A549 (cell line): ENCODE measurements around the gene HDDC3. TPM values are rescaled to one million over a fixed set of nuclear protein-coding genes. Genes with fewer than 3 reads are reported as not detected.
A peak's percentile ranks its signal among the peaks of the same experiment; 100 is the strongest.

Experiments used
- ATAC-seq, 2 experiments: fragments of 200-7000 bp in 1 of 2; fragments of >200 bp in 1 of 2; cut with Nextera tagmentation in 1 of 2; cut with Tn5 transposase in 1 of 2; 3 replicates each; pipeline versions ENCODE4 v1.8.0 to v1.9.1; 2018 to 2020; ENCODE audit warnings: mild to moderate bottlenecking in 1 of 2, moderate library complexity in 1 of 2
- CTCF ChIA-PET: fragments of 300-600 bp; sonication (Branson Sonifier 250); formaldehyde crosslinking; extraction: SDS; loops from one replicate; lab custom pipeline; 2021; ENCODE audit warnings: antibody characterized with exemption, inconsistent platforms; lab: Yijun Ruan, JAX
- POLR2A ChIA-PET: fragments of 350-600 bp; formaldehyde crosslinking; extraction: SDS; loops from one replicate; lab custom pipeline; 2021; ENCODE audit warnings: antibody characterized with exemption, inconsistent platforms; lab: Yijun Ruan, JAX
- DNase-seq, 2 experiments: peaks; one replicate each; pipeline versions ENCODE4 v3.0.0 to v3.0.0-alpha.2; 2011 to 2016; ENCODE audit warnings: low read depth in 1 of 2, low spot score in 1 of 2
- FAIRE-seq: peaks from 2 replicates; lab custom pipeline; 2011; peaks lifted over from hg19 to GRCh38; lab: Jason Lieb, UNC
- H3K27ac ChIP-seq, 2 experiments: fragments of >200 bp; sonication (Bioruptor Twin); formaldehyde crosslinking; 3 replicates each; pipeline ENCODE4 v1.5.1; 2016 to 2017
- H3K4me1 ChIP-seq: fragments of >200 bp; sonication (Bioruptor Twin); formaldehyde crosslinking; 3 replicates; pipeline ENCODE4 v1.6.1; 2016
- H3K4me2 ChIP-seq: fragments of >200 bp; sonication (Bioruptor Twin); formaldehyde crosslinking; 3 replicates; pipeline ENCODE4 v1.6.1; 2016
- H3K4me3 ChIP-seq: fragments of >200 bp; sonication (Bioruptor Twin); formaldehyde crosslinking; 3 replicates; pipeline ENCODE4 v1.5.1; 2016
- H3K9me3 ChIP-seq: fragments of >200 bp; sonication (Bioruptor Twin); formaldehyde crosslinking; 3 replicates; pipeline ENCODE4 v1.6.1; 2016
- CBX2 ChIP-seq: fragments of 200-600 bp; sonication (generic); IDR thresholded peaks from 2 replicates; pipeline ENCODE4 v1.6.1; 2016; ENCODE audit warnings: low read depth, mild to moderate bottlenecking, borderline replicate concordance
- CBX8 ChIP-seq: fragments of 200-600 bp; sonication (generic); IDR thresholded peaks from 2 replicates; pipeline ENCODE4 v1.6.1; 2016
- ESRRA ChIP-seq: fragments of 150-350 bp; IDR thresholded peaks from 2 replicates; pipeline ENCODE4 v1.6.1; 2014; ENCODE audit warnings: mild to moderate bottlenecking, low read length, borderline replicate concordance
- HDAC2 ChIP-seq: fragments of 200-600 bp; sonication (generic); IDR thresholded peaks from 2 replicates; pipeline ENCODE4 v1.6.1; 2016
- HEYL ChIP-seq: fragments of 250-450 bp; sonication (Bioruptor Pico); IDR thresholded peaks from 2 replicates; pipeline ENCODE4 v1.8.0; 2021; ENCODE audit warnings: mild to moderate bottlenecking, moderate library complexity
- HOXB13 ChIP-seq: fragments of 250-450 bp; sonication (Bioruptor Pico); IDR thresholded peaks from 2 replicates; pipeline ENCODE4 v1.5.0; 2020; ENCODE audit warnings: low read depth, mild to moderate bottlenecking, moderate library complexity
- JUNB ChIP-seq: fragments of >200 bp; sonication (Bioruptor Twin); formaldehyde crosslinking; IDR thresholded peaks from 2 replicates; pipeline ENCODE4 v1.6.1; 2016
- KDM5A ChIP-seq: fragments of 200-600 bp; sonication (generic); IDR thresholded peaks from 2 replicates; pipeline ENCODE4 v1.6.1; 2016; ENCODE audit warnings: antibody characterized with exemption, mild to moderate bottlenecking
- MAZ ChIP-seq: fragments of 150-350 bp; IDR thresholded peaks from 2 replicates; pipeline ENCODE4 v1.6.1; 2014; ENCODE audit warnings: antibody characterized with exemption, low read depth, low read length, borderline replicate concordance
- NPAS2 ChIP-seq: fragments of 250-450 bp; sonication (Bioruptor Pico); IDR thresholded peaks from 2 replicates; pipeline ENCODE4 v1.8.0; 2022; ENCODE audit warnings: mild to moderate bottlenecking, moderate library complexity, borderline replicate concordance
- POLR2A ChIP-seq: IDR thresholded peaks from 2 replicates; pipeline ENCODE4 v1.6.1; 2012; ENCODE audit warnings: mild to moderate bottlenecking, low read length
- POLR2AphosphoS2 ChIP-seq: conservative IDR thresholded peaks from 2 replicates; pipeline ENCODE4 v1.6.1; 2012; ENCODE audit warnings: low read length, improper control_type of control experiment, inconsistent platforms
- RARB ChIP-seq: fragments of 250-450 bp; sonication (Bioruptor Pico); IDR thresholded peaks from 2 replicates; pipeline ENCODE4 v1.8.0; 2021; ENCODE audit warnings: mild to moderate bottlenecking, moderate library complexity
- TFCP2L1 ChIP-seq: fragments of 250-450 bp; sonication (Bioruptor Pico); IDR thresholded peaks from 2 replicates; pipeline ENCODE4 v1.5.0; 2021; ENCODE audit warnings: mild to moderate bottlenecking
- TP53 ChIP-seq: fragments of 250-450 bp; sonication (Bioruptor Pico); IDR thresholded peaks from 2 replicates; pipeline ENCODE4 v1.5.0; 2021; ENCODE audit warnings: mild to moderate bottlenecking, moderate library complexity
- WGBS: methylation state at CpG from one replicate; pipeline ENCODE4 v1.1.6; 2017; ENCODE audit errors: missing lambda C conversion rate; 5-methylcytosine and 5-hydroxymethylcytosine counted together
- polyA plus RNA-seq, 4 experiments: library from polyadenylated mRNA; depleted of rRNA in 3 of 4; stranded (reverse); fragments of >200 nt; fragmentation: RNase III in 1 of 4; extraction: RNeasy Plus Mini Kit Qiagen cat#74134 plus additional on column Dnase treatment in 1 of 4; gene quantifications; 2 replicates in 3 of 4; 3 replicates in 1 of 4; pipeline ENCODE4 v1.2.3, GENCODE V29; 2011 to 2017
- TF ChIP-seq, protein P1 (sequence below): fragments of 250-450 bp; sonication (Bioruptor Pico); IDR thresholded peaks from 2 replicates; pipeline ENCODE4 v1.5.0; 2020; ENCODE audit warnings: low read depth, mild to moderate bottlenecking, moderate library complexity
- TF ChIP-seq, protein P2 (sequence below): fragments of 250-450 bp; sonication (Bioruptor Pico); IDR thresholded peaks from 2 replicates; pipeline ENCODE4 v1.5.0; 2021; ENCODE audit warnings: mild to moderate bottlenecking, moderate library complexity, borderline replicate concordance

The HDDC3 gene
- polyA plus RNA-seq, 2 of the 4 experiments (the other 2 are of a cell fraction): 26.1 to 31.9 TPM

DNA sequence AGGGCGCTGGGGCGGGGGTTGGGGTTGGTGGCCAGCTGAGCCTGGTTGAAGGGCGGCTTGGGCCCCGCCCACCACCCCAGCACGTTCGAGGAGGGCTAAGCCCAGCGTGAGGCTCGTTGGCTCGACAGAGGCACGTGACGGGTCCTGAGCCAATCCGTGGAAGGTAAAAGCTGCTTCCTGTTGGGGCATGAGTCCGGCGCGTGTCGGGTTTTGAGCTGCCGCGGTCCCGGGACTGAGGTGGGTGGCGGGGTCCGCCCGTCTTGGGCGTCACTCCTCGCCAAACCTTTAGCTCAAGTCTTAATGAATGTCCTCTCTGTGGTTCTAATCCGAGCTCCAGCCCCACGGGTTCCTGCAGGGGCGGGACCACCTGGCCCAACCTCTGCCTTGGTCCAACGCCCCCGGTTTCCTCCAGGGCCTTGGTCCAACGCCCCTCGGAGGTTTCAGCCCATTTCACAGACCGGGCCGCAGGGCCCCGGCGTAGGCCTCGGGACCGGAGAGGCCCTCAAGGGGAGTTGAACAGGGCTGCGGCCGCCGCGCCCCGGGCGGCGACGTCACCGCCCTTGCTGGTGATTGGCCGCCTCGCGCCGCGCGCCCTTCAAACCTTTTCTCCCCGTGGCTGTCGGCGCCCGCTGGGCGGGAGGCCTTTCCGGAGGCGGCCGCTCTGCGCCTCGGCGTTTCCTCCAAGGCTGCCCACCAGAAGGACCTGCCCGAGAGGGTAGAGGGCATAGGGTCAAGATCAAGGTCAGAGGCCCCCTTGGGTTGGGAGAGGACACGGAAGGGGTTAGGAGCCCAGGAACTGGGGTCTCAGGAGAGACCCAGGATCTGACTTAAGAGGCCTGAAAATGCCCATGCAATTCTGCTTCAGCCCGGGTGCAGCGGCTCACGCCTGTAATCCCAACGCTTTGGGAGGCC, 22.6 kb upstream of the HDDC3 start, which contains the start of gene RCCD1 (continued):
- TF ChIP-seq, protein P1, sequence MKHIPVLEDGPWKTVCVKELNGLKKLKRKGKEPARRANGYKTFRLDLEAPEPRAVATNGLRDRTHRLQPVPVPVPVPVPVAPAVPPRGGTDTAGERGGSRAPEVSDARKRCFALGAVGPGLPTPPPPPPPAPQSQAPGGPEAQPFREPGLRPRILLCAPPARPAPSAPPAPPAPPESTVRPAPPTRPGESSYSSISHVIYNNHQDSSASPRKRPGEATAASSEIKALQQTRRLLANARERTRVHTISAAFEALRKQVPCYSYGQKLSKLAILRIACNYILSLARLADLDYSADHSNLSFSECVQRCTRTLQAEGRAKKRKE: peak; percentile 74; the same call in 1 of the 2 replicates
- TF ChIP-seq JUNB (no peak), HDAC2 (peak; percentile 66; the same call in 1 of the 2 replicates), RARB (CRISPR knock-in tag) (peak; percentile 80; the same call in 1 of the 2 replicates), ESRRA (peak; percentile 81), HOXB13 (CRISPR knock-in tag) (peak; percentile 51; the same call in 1 of the 2 replicates), CBX8 (no peak), NPAS2 (0 out of 2 replicates have a peak, but pooled peaks have one; percentile 7), MAZ (peak; percentile 41; the same call in 1 of the 2 replicates), POLR2AphosphoS2 (peak; percentile 84; the same call in 1 of the 2 replicates)
- TF ChIP-seq, protein P2, sequence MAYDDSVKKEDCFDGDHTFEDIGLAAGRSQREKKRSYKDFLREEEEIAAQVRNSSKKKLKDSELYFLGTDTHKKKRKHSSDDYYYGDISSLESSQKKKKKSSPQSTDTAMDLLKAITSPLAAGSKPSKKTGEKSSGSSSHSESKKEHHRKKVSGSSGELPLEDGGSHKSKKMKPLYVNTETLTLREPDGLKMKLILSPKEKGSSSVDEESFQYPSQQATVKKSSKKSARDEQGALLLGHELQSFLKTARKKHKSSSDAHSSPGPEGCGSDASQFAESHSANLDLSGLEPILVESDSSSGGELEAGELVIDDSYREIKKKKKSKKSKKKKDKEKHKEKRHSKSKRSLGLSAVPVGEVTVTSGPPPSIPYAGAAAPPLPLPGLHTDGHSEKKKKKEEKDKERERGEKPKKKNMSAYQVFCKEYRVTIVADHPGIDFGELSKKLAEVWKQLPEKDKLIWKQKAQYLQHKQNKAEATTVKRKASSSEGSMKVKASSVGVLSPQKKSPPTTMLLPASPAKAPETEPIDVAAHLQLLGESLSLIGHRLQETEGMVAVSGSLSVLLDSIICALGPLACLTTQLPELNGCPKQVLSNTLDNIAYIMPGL (CRISPR knock-in tag): peak; percentile 39; the same call in 1 of the 2 replicates

DNA sequence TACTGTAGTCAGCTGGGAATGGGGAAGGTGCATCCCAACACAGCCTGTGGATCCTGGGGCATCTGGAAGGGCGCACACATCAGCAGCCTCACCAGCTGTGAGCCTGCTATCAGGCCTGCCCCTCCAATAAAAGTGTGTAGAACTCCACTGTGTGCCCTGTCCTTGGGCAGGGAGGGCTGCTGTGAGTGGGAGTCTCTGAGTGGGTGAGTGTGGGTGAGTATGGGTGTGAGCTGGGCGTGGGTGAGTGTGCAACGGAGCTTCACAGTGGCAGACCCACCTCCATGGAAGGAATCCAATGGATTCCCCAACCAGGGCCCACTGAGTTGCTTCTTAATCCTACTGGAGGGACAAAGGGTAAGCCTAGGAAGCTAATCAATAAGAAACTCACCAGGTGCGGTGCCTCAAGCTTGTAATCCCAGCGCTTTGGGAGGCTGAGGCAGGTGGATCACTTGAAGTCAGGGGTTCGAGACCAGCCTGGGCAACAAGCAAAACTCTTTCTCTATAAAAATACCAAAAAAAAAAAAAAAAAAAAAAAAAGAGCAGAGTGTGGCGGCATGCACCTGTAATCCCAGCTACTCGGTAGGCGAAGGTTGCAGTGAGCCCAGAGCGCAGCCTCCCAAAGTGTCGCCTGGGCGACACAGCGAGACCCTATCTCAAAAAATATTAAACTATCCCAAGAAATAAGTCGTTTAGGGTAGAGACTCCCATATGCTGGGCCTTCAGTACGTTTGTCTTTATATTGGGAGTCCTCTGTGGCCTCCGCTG, 21.8 kb upstream of the HDDC3 start:
- WGBS: 75% methylated on average over 16 of the region's 16 CpGs
- CTCF ChIA-PET: interaction anchor here (0.5 to 25.4 kb wide), 11 partner anchors 8 to 473 kb away, joined by 3 to 536 read pairs (median 5); partner anchors contain the start of genes HDDC3 and UNC45A
- TF ChIP-seq TFCP2L1 (CRISPR knock-in tag) (no peak), CBX2 (no peak), TP53 (CRISPR knock-in tag) (no peak), POLR2A (no peak), RARB (CRISPR knock-in tag) (no peak), CBX8 (no peak), NPAS2 (no peak), HEYL (CRISPR knock-in tag) (no peak), ESRRA (no peak), KDM5A (no peak)
- TF ChIP-seq, all 56 proteins: peak for 0
- peak overlapping the region; percentile 83 for H3K4me3 ChIP-seq
- no peak for FAIRE-seq
- POLR2A ChIA-PET: interaction anchor here (0.6 to 1.9 kb wide), 9 partner anchors 10 to 96 kb away, joined by 3 to 20 read pairs (median 4); partner anchors contain the start of genes HDDC3, PRC1 and UNC45A
- no peaks in the 10 kb centered on the region for H3K9me3 ChIP-seq
- no peak for ATAC-seq
- peak overlapping the region; percentile 99 for H3K4me2 ChIP-seq
- H3K27ac ChIP-seq: peak overlapping the region; percentile 95 to 98; a peak in 4 of 6 replicates
- no peak for DNase-seq
- H3K4me1 ChIP-seq: peaks cover 28% of the 10 kb centered on the region

DNA sequence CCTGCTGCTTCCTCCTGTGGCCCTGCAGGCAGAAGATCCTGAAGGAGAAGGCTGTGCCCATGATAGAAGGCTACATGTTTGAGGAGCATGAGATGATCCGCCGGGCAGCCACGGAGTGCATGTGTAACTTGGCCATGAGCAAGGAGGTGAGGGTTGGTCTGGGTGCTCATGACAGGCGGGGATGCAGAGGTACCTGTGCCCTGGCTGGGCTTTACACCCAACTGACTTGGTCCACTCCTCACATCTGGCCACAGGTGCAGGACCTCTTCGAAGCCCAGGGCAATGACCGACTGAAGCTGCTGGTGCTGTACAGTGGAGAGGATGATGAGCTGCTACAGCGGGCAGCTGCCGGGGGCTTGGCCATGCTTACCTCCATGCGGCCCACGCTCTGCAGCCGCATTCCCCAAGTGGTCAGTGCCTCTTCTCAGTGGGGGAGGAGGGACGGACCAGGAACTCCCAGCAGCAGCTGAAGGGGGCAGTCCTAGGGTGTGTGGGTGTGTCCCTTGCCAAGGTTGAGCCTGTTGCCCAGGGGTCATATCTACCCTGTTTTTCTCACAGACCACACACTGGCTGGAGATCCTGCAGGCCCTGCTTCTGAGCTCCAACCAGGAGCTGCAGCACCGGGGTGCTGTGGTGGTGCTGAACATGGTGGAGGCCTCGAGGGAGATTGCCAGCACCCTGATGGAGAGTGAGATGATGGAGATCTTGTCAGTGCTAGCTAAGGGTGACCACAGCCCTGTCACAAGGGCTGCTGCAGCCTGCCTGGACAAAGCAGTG, 20.7 kb upstream of the HDDC3 start:
- Histone ChIP-seq H3K4me2 (no peak overlapping the region), H3K4me1 (peaks cover 29% of the 10 kb centered on the region), H3K9me3 (no peaks in the 10 kb centered on the region), H3K4me3 (no peak overlapping the region), H3K27ac (no peak overlapping the region)
- ChIA-PET POLR2A (interaction anchor here (1.9 kb wide), 1 partner anchor 18 kb away, joined by 11 read pairs; the partner anchor contains the start of gene UNC45A), CTCF (interaction anchor here (0.6 to 25.4 kb wide), 5 partner anchors 16 to 1421 kb away, joined by 4 to 536 read pairs (median 203); partner anchors contain the start of genes HDDC3 and UNC45A)
- 92% methylated on average over 13 of the region's 14 CpGs for WGBS
- ATAC-seq: no peak
- TF ChIP-seq ESRRA: no peak
- no peak for DNase-seq
- FAIRE-seq: no peak
